GM23248 (cell line): ENCODE measurements around the gene TYW1B. TPM values are rescaled to one million over a fixed set of nuclear protein-coding genes. Genes with fewer than 3 reads are reported as not detected.
"Not testable (repeated sequence)": the region's sequence is repeated elsewhere in the genome, so short reads cannot be mapped to it uniquely, and the experiment has no call there.

Experiments
- DNase-seq: peaks from one replicate; pipeline ENCODE4 v3.0.0-alpha.2; 2015
- H2AFZ ChIP-seq: fragments of 200-600 bp; sonication (generic); 2 replicates; pipeline ENCODE4 v1.6.1; 2016; ENCODE audit warnings: antibody characterized with exemption
- H3F3A ChIP-seq: fragments of 200-600 bp; sonication (generic); 2 replicates; pipeline ENCODE4 v1.6.1; 2016; ENCODE audit warnings: mild to moderate bottlenecking, antibody characterized with exemption, mixed run types; ENCODE audit not compliant: insufficient read depth
- H3K27ac ChIP-seq: fragments of 200-600 bp; sonication (generic); 2 replicates; pipeline ENCODE4 v1.5.1; 2016; ENCODE audit warnings: mild to moderate bottlenecking
- H3K27me3 ChIP-seq: fragments of 200-600 bp; sonication (generic); replicated peaks from 2 replicates; pipeline ENCODE4 v1.6.1; 2016; ENCODE audit warnings: mild to moderate bottlenecking; ENCODE audit not compliant: insufficient read depth
- H3K36me3 ChIP-seq: fragments of 200-600 bp; sonication (generic); 2 replicates; pipeline ENCODE4 v1.6.1; 2016; ENCODE audit warnings: low read depth, mild to moderate bottlenecking
- H3K4me1 ChIP-seq: fragments of 200-600 bp; sonication (generic); 2 replicates; pipeline ENCODE4 v1.6.1; 2016; ENCODE audit warnings: mild to moderate bottlenecking; ENCODE audit not compliant: insufficient read depth
- H3K4me2 ChIP-seq: fragments of 200-600 bp; sonication (generic); one replicate; pipeline ENCODE4 v1.6.1; 2016; ENCODE audit warnings: mild to moderate bottlenecking; ENCODE audit not compliant: unreplicated experiment
- H3K4me3 ChIP-seq: fragments of 200-600 bp; sonication (generic); 2 replicates; pipeline ENCODE4 v1.5.1; 2016; ENCODE audit warnings: mild to moderate bottlenecking
- H3K79me2 ChIP-seq: fragments of 200-600 bp; sonication (generic); 2 replicates; pipeline ENCODE4 v1.6.1; 2016; ENCODE audit warnings: mild to moderate bottlenecking; ENCODE audit not compliant: insufficient read depth
- H3K9ac ChIP-seq: fragments of 200-600 bp; sonication (generic); 2 replicates; pipeline ENCODE4 v1.6.1; 2016; ENCODE audit warnings: mild to moderate bottlenecking
- H3K9me2 ChIP-seq: fragments of 200-600 bp; sonication (generic); 2 replicates; pipeline ENCODE4 v1.6.1; 2016; ENCODE audit warnings: mixed run types, mild to moderate bottlenecking, moderate library complexity; ENCODE audit not compliant: insufficient read depth
- H3K9me3 ChIP-seq: fragments of 200-600 bp; sonication (generic); one replicate; pipeline ENCODE4 v1.6.1; 2017; ENCODE audit warnings: low read depth
- H4K20me1 ChIP-seq: fragments of 200-600 bp; sonication (generic); 2 replicates; pipeline ENCODE4 v1.6.0; 2016; ENCODE audit not compliant: insufficient read depth
- EZH2 ChIP-seq: fragments of 200-600 bp; sonication (generic); IDR thresholded peaks from 2 replicates; pipeline ENCODE4 v1.6.1; 2018; ENCODE audit warnings: antibody characterized with exemption, mild to moderate bottlenecking; ENCODE audit not compliant: insufficient read depth, poor library complexity, severe bottlenecking
- EZH2phosphoT487 ChIP-seq: fragments of 200-600 bp; sonication (generic); IDR thresholded peaks from 2 replicates; pipeline ENCODE4 v1.6.1; 2018; ENCODE audit warnings: antibody characterized with exemption, moderate library complexity, mild to moderate bottlenecking, low read depth; ENCODE audit not compliant: insufficient read depth
- WGBS, 2 experiments: methylation state at CpG; one replicate each; pipeline ENCODE4 v1.1.6; 2015 to 2017; ENCODE audit warnings: low lambda C conversion rate in 2 of 2, low coverage in 1 of 2; ENCODE audit errors: missing lambda C conversion rate in 2 of 2; 5-methylcytosine and 5-hydroxymethylcytosine counted together
- in situ Hi-C: fragments of 300-500 bp; cut with MboI; formaldehyde crosslinking; loops from 2 replicates; pipeline ENCODE4 v1.15.0; 2020
- polyA plus RNA-seq: library from polyadenylated mRNA; unstranded; fragments of >200 nt; fragmentation: Nextera tagmentation; extraction: Ambion mirVana; gene quantifications from 2 replicates; pipeline ENCODE4 v1.2.1, GENCODE V29; 2016
- total RNA-seq: library from RNA; depleted of rRNA; stranded (reverse); fragments of >200 nt; shearing (Covaris generic); gene quantifications from 2 replicates; pipeline ENCODE4 v1.2.3, GENCODE V29; 2014

Gene TYW1B
- total and polyA plus RNA-seq, 2 experiments from 2014 or later = 0.75 to 1.6 TPM

- H3K9ac ChIP-seq, H4K20me1 ChIP-seq, H3F3A ChIP-seq, in situ Hi-C loops, H2AFZ ChIP-seq, H3K4me2 ChIP-seq, H3K36me3 ChIP-seq, H3K4me1 ChIP-seq, DNase-seq, H3K4me3 ChIP-seq, H3K27ac ChIP-seq, H3K27me3 ChIP-seq, H3K9me3 ChIP-seq, H3K79me2 ChIP-seq, H3K9me2 ChIP-seq: not testable (repeated sequence)
- WGBS, 2 experiments = 13 to 16% methylated on average over 9 of the region's 9 CpGs
Measured at GRCh38 chr7:72546586-72547237, 281.3 kb downstream of the TYW1B start.

GRCh38 chr7:72544531-72544930, 283.5 kb downstream of the TYW1B start:
- H3K4me2 ChIP-seq, H3K36me3 ChIP-seq, DNase-seq, H3F3A ChIP-seq, H3K4me3 ChIP-seq, H3K27me3 ChIP-seq, in situ Hi-C loops, H3K9me3 ChIP-seq, H2AFZ ChIP-seq, H3K27ac ChIP-seq, H3K9ac ChIP-seq, H3K4me1 ChIP-seq, H3K9me2 ChIP-seq, H4K20me1 ChIP-seq, H3K79me2 ChIP-seq: not testable (repeated sequence)
- 2 to 3% methylated on average over 2 of the region's 2 CpGs for WGBS, 2 experiments

GRCh38 chr7:72540923-72541322, 287.1 kb downstream of the TYW1B start:
- no peaks in the 10 kb centered on the region for H3K9me3 ChIP-seq
- H3K9me2 ChIP-seq = no peaks in the 10 kb centered on the region
- no peak for DNase-seq
- no peak overlapping the region for H3K9ac ChIP-seq
- H3K4me3 ChIP-seq = no peak overlapping the region
- in situ Hi-C loops = no loop called here
- no peaks in the 10 kb centered on the region for H3K79me2 ChIP-seq
- H3F3A ChIP-seq = no peaks in the 10 kb centered on the region
- no peak for TF ChIP-seq EZH2
- no peak for TF ChIP-seq EZH2phosphoT487
- no peak overlapping the region for H3K27ac ChIP-seq
- H3K36me3 ChIP-seq = no peaks in the 10 kb centered on the region
- H3K4me2 ChIP-seq = no peak overlapping the region
- H4K20me1 ChIP-seq = no peaks in the 10 kb centered on the region
- no peaks in the 10 kb centered on the region for H3K27me3 ChIP-seq
- no peak overlapping the region for H2AFZ ChIP-seq
- no peaks in the 10 kb centered on the region for H3K4me1 ChIP-seq
- 58 to 64% methylated on average over 2 of the region's 2 CpGs for WGBS, 2 experiments

- Histone ChIP-seq H3K9me2 (no peaks in the 10 kb centered on the region), H3K9ac (no peak overlapping the region), H2AFZ (no peak overlapping the region), H3K4me1 (no peaks in the 10 kb centered on the region), H4K20me1 (no peaks in the 10 kb centered on the region), H3F3A (no peaks in the 10 kb centered on the region), H3K4me3 (no peak overlapping the region), H3K36me3 (no peaks in the 10 kb centered on the region), H3K79me2 (no peaks in the 10 kb centered on the region), H3K27me3 (no peaks in the 10 kb centered on the region), H3K4me2 (no peak overlapping the region), H3K9me3 (no peaks in the 10 kb centered on the region), H3K27ac (no peak overlapping the region)
- no peak for TF ChIP-seq EZH2phosphoT487
- TF ChIP-seq EZH2 = no peak
- WGBS, 2 experiments = 39 to 48% methylated on average over 8 of the region's 8 CpGs
- in situ Hi-C loops = no loop called here
- DNase-seq = no peak
Measured at GRCh38 chr7:72540106-72540611, 287.8 kb downstream of the TYW1B start.

GRCh38 chr7:72539702-72540101, 288.3 kb downstream of the TYW1B start:
- no peak for DNase-seq
- H3K9me2 ChIP-seq = no peaks in the 10 kb centered on the region
- H4K20me1 ChIP-seq = no peaks in the 10 kb centered on the region
- TF ChIP-seq EZH2 = no peak
- no peak for TF ChIP-seq EZH2phosphoT487
- no peak overlapping the region for H2AFZ ChIP-seq
- WGBS, 2 experiments = 62 to 64% methylated on average over 7 of the region's 7 CpGs
- no peaks in the 10 kb centered on the region for H3K4me1 ChIP-seq
- in situ Hi-C loops = no loop called here
- H3K36me3 ChIP-seq = no peaks in the 10 kb centered on the region
- no peaks in the 10 kb centered on the region for H3K79me2 ChIP-seq
- no peaks in the 10 kb centered on the region for H3K27me3 ChIP-seq
- H3K9me3 ChIP-seq = no peaks in the 10 kb centered on the region
- H3K9ac ChIP-seq = no peak overlapping the region
- no peak overlapping the region for H3K4me2 ChIP-seq
- no peaks in the 10 kb centered on the region for H3F3A ChIP-seq
- no peak overlapping the region for H3K4me3 ChIP-seq
- no peak overlapping the region for H3K27ac ChIP-seq
